ENCODE measurements around the gene GPR179.
"Not testable (repeated sequence)": the region's sequence is repeated elsewhere in the genome, so short reads cannot be mapped to it uniquely, and the experiment has no call there.

Gene GPR179

DNA sequence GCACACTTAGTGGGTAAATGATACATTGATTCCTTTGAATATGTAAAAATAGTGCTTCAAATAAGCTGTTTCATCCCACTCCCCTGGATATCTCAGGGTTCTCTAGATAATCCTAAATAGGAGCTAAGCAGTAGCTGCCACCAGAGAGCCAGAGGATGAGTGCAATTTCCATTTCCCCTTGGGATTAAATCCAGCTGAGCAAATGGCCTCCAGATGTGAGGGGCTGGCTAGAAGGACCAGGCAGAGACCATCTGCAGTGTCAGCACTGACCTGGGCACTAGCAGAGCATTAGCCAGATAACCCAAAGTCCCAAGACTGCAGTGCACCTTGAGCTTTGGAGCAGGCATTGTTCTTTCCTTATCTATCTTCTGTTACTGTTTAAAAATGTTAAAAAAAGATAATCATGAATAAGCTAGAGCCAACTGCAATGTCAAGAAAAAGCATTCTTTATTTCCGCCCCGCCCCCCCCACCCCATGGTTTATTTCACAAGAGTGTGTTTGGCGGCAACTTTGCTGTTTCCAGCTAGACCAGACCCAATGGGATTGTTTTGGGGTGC is 19.5 kb downstream of the GPR179 start:
- no peak for DNase-seq (ENCODE audit: low spot score)

DNA sequence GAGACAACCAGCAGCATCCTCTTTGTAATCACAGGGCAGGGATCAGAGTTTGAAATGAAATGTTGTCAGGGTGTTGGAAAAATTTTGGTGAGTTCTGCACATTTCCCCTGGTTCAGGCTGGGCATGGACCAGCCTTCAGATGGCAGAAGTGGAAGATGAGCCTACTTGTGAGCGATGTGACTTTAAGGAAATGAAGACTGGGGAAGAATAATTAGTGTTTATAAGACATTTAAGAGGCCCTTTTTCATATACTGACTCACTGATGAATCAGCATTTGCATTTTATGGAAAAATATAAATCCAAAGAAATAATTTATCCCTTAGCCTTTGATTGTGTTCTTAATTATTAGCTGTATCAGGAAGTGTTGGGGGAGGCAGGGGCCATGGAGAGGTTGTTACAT is 20.9 kb downstream of the GPR179 start:
- no peak for DNase-seq (ENCODE audit: low spot score)

- peak; percentile 73 for DNase-seq (ENCODE audit: low spot score)
Observed at GRCh38 chr17:38322156-38322779, 21.5 kb downstream of the GPR179 start.

DNA sequence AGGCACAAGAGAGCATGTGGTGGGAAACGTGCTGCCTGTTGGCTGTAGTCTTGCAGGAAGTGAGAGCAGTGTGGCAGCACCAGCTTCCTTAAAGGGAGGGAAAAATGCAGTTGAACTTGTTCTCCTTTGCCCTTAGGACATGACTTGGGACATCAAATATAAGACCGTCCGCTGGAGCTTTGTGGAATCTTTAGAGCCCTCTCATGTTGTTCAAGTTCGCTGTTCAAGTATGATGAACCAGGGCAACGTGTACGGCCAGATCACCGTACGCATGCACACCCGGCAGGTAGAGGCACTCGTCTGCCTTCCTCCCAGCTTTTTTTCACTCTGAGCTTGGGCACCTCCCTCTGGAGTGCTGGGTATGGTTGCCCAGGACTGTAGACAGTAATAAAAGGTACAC is 23.3 kb downstream of the GPR179 start:
- DNase-seq (ENCODE audit: low spot score) = no peak

- no peak for DNase-seq (ENCODE audit: low spot score)
Observed at GRCh38 chr17:38317081-38317480, 26.7 kb downstream of the GPR179 start.

DNA sequence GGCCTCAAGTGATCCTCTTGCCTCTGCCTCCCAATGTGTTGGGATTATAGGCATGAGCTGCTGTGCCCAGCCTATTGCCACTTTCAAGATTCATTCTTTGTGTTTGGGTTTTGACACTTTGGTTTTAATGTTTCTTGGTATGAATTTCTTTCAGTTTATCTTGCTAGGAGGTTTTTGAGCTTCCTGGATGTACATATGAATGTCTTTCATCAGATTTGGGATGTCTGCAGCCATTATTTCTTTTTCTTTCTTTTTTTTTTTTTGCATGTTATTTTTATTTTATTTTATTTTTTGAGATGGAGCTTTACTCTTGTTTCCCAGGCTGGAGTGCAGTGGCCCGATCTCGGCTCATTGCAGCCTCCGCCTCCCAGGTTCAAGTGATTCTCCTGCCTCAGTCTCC is 28.3 kb downstream of the GPR179 start:
- no peak for DNase-seq (ENCODE audit: low spot score)

DNA sequence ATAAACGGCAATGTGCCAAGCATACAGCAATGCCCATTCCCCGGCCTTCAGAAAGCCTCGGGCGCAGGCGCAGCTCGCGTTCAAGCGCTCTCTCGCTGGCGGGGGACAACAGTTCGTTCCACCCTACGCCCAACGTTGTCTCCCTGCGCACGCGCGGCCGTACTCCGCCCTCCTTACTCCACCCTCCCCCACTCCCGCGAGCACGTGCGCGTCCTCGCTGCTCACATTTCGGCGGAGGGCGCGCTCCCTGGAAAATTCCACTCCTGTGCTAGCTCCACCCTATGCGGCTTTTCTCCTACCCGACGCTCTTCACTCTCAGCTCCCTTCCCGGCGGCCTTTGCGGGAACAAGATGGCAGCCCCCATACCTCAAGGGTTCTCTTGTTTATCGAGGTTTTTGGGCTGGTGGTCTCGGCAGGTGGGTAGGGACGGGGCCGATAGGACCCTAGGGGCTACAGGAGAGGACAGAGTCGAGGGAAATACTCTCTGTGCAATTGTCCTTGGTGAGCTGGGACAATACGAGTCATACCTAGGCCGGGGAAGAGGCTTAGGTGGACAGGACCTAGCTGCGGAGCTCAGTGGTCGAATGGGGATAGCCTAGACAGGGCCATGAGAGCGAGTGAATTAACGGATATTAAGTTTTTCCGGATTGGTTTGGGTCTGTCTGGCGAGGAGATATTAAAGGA is 46.8 kb downstream of the GPR179 start, which contains the start of gene MRPL45:
TSS of gene MRPL45 (plus strand) at position 335 of the 684 bp plus-strand sequence. CDS start at position 351, 16 bp downstream.
- peak; percentile 95 for DNase-seq (ENCODE audit: low spot score)

- DNase-seq (ENCODE audit: low spot score) = not testable (repeated sequence)
Observed at GRCh38 chr17:38295602-38296365, 48.0 kb downstream of the GPR179 start.

- DNase-seq (ENCODE audit: low spot score) = not testable (repeated sequence)
Observed at GRCh38 chr17:38289760-38290159, 54.0 kb downstream of the GPR179 start.

DNA sequence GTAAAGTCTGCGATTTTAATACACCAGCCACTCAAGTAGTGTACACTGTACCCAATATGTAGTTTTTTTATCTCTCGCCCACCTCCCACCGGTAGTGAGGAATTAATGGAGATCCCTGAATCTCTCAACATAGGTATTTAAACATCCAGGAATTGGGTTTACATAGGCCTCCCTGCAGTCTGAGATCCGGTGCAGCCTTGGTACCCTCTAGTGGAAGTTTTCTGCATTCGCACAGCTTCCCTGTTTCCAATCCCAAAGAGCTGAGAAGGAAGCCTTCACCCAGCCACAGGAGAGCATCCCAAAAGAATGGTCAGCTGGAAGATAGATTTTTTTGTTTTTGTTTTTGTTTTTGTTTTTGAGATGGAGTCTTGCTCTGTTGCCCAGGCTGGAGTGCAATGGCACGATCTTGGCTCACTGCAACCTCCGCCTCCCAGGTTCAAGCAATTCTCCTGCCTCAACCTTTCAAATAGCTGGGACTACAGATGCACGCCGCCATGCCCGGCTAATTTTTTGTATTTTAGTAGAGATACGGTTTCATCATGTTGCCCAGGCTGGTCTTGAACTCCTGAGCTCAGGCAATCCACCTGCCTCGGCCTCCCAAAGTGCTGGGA is 55.4 kb downstream of the GPR179 start:
- DNase-seq (ENCODE audit: low spot score) = not testable (repeated sequence)

DNA sequence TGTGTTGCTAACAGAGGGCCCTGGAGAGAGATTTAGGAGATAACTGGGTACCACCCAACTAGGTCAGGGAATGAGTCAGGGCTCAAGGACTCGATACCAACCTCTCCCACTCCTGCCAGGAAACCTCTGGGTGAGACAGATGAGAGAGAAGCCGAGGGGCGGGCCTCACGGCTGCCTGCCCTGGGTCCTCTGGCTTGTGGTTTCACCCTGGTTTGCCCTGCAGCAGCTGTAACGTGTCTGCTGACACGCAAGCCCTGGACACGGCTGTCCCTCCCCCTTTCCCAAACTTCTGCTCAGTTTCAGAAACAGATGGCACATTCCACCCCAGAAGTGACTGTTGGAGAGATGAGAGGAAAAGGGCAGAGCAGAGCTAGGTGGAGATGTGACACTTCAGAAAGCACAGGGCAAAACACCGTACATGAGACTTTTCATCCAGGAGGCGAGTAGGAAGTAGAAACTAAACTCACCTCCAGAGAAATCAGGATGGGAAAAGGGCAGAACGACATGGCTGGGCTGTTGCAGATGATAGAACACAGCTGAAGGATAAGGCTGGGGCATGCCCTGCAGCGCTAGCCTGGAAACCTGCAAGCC is 57.2 kb downstream of the GPR179 start:
- not testable (repeated sequence) for DNase-seq (ENCODE audit: low spot score)

DNA sequence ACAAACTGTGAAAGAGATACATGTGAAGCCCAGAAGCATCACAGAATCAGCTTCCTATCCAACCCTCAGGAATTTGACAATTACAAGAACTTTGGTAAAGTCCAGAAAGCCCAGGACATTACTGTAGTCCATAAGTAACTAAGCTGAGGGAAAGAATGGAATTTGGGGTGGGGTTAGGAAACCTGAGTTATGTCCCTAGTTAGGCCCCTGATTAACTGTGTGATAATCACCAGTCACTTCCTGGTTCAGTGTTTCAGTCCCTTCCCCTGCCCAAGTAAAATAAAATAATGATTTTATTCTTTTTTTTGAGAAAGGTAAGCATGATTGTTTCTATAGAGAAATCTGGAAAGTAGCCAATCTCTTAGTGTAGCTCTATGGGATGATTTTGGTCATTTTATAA is 57.8 kb downstream of the GPR179 start:
- DNase-seq (ENCODE audit: low spot score) = not testable (repeated sequence)

Data from hematopoietic multipotent progenitor cell treated with erythropoietin and hydrocortisone succinate and interleukin-3 and kit ligand, for 15 days (in vitro differentiated cells).